Measurements from ENCODE around the gene CXCL13. TPM values are rescaled to one million over a fixed set of nuclear protein-coding genes. Genes with fewer than 3 reads are reported as not detected.

The CXCL13 gene
- total RNA-seq, 1 experiment from 2014 or later, result not detected

DNA sequence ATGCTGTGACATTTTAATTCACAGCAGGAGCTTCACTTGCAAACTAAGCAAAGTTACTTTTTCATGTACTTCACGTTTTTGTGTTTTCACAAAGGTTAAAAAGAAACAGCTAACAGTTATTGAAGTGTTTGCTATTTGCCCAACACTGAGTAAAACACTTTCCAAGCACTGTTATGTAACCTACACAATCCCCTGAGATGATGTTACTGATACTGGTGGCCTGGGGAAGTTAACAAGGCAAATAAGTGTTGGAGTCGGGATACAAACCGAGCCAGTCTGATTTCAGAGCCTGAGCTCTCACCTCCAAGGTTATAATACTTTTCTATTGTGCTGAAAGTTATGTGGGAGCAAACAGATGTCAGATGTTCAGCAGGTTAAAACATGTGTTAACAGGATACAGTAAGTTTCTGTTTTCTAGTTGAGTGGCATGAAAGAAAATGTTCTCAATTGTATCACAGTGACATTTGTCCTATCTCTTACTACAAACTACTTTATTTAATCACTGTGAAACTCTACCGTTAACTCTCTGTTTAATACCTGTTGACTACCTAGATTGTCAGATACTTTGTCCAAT, 3.9 kb upstream of the CXCL13 start:
- H3K27ac Mint-ChIP-seq (ENCODE audit: unreplicated experiment), result no peak overlapping the region

DNA sequence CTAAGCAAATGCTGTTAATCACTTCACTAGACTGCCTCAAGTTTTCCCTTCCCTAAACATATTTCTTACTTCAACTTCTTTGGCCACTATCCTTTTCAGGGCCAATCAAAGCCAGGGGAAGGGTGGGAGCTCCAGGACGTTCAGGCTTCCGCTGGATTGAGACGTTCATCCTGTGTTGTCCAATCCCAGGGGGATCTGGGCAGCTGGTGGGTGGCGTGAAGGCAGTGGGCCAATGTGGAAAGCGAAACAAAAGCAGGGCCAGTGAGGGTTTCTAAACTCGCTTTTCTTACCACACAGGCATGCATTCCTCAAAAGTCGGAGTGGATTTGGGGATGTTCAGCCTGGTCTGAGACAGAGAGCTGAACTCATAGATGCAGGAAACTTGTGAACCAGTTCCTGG, 7.6 kb downstream of the CXCL13 start:
- no TSS peak for BruUV-seq (replicated peaks)

More for the DNA sequence above, 3.9 kb upstream of the CXCL13 start:
- DNase-seq, result no peak
- no peaks in the 10 kb centered on the region for H3K27me3 Mint-ChIP-seq (ENCODE audit: unreplicated experiment)
- BruUV-seq (replicated peaks), result no TSS peak
- H3K4me1 Mint-ChIP-seq (ENCODE audit: low read depth, unreplicated experiment), result peaks cover 8% of the 10 kb centered on the region
- intact Hi-C loops (cut with micrococcal nuclease; ENCODE audit: unreplicated experiment), result loop anchor here (2.0 to 5.0 kb wide), 3 partner anchors 64 to 217 kb away; no protein-coding TSS in a partner anchor
- CTCF ChIA-PET, result interaction anchor here (0.8 to 1.8 kb wide), 4 partner anchors 14 to 169 kb away, joined by 3 to 17 read pairs (median 6); no protein-coding TSS in a partner anchor
- H3K4me3 Mint-ChIP-seq (ENCODE audit: low read depth, unreplicated experiment), result no peak overlapping the region
- TF ChIP-seq, protein P1, sequence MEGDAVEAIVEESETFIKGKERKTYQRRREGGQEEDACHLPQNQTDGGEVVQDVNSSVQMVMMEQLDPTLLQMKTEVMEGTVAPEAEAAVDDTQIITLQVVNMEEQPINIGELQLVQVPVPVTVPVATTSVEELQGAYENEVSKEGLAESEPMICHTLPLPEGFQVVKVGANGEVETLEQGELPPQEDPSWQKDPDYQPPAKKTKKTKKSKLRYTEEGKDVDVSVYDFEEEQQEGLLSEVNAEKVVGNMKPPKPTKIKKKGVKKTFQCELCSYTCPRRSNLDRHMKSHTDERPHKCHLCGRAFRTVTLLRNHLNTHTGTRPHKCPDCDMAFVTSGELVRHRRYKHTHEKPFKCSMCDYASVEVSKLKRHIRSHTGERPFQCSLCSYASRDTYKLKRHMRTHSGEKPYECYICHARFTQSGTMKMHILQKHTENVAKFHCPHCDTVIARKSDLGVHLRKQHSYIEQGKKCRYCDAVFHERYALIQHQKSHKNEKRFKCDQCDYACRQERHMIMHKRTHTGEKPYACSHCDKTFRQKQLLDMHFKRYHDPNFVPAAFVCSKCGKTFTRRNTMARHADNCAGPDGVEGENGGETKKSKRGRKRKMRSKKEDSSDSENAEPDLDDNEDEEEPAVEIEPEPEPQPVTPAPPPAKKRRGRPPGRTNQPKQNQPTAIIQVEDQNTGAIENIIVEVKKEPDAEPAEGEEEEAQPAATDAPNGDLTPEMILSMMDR (IDR thresholded peaks at IDR 0.05; ENCODE audit: unreplicated experiment), result no peak
- H3K9me3 Mint-ChIP-seq (ENCODE audit: low read depth, unreplicated experiment), result no peaks in the 10 kb centered on the region
- peaks cover 4% of the 10 kb centered on the region for H3K36me3 Mint-ChIP-seq (ENCODE audit: insufficient read depth, unreplicated experiment)

GRCh38 chr4:77615153-77615552, 9.5 kb downstream of the CXCL13 start:
- CTCF ChIA-PET, result no interaction called here
- H3K36me3 Mint-ChIP-seq (ENCODE audit: insufficient read depth, unreplicated experiment), result no peaks in the 10 kb centered on the region
- BruUV-seq (replicated peaks), result no TSS peak
- TF ChIP-seq, protein P1 (IDR thresholded peaks at IDR 0.05; ENCODE audit: unreplicated experiment), result no peak
- DNase-seq, result no peak
- no peaks in the 10 kb centered on the region for H3K9me3 Mint-ChIP-seq (ENCODE audit: low read depth, unreplicated experiment)
- H3K4me1 Mint-ChIP-seq (ENCODE audit: low read depth, unreplicated experiment), result peaks cover 19% of the 10 kb centered on the region
- no peaks in the 10 kb centered on the region for H3K27me3 Mint-ChIP-seq (ENCODE audit: unreplicated experiment)
- intact Hi-C loops (cut with micrococcal nuclease; ENCODE audit: unreplicated experiment), result loop anchor here (5.0 kb wide), 2 partner anchors 148 to 248 kb away; no protein-coding TSS in a partner anchor
- H3K27ac Mint-ChIP-seq (ENCODE audit: unreplicated experiment), result no peak overlapping the region
- H3K4me3 Mint-ChIP-seq (ENCODE audit: low read depth, unreplicated experiment), result no peak overlapping the region

More for the DNA sequence above, 7.6 kb downstream of the CXCL13 start:
- H3K27me3 Mint-ChIP-seq (ENCODE audit: unreplicated experiment), result no peaks in the 10 kb centered on the region
- H3K27ac Mint-ChIP-seq (ENCODE audit: unreplicated experiment), result no peak overlapping the region
- H3K9me3 Mint-ChIP-seq (ENCODE audit: low read depth, unreplicated experiment), result no peaks in the 10 kb centered on the region
- intact Hi-C loops (cut with micrococcal nuclease; ENCODE audit: unreplicated experiment), result no loop called here
- H3K4me1 Mint-ChIP-seq (ENCODE audit: low read depth, unreplicated experiment), result peaks cover 2% of the 10 kb centered on the region
- no peak overlapping the region for H3K4me3 Mint-ChIP-seq (ENCODE audit: low read depth, unreplicated experiment)
- TF ChIP-seq, protein P1 (IDR thresholded peaks at IDR 0.05; ENCODE audit: unreplicated experiment), result no peak
- DNase-seq, result no peak
- H3K36me3 Mint-ChIP-seq (ENCODE audit: insufficient read depth, unreplicated experiment), result no peaks in the 10 kb centered on the region
- CTCF ChIA-PET, result no interaction called here

DNA sequence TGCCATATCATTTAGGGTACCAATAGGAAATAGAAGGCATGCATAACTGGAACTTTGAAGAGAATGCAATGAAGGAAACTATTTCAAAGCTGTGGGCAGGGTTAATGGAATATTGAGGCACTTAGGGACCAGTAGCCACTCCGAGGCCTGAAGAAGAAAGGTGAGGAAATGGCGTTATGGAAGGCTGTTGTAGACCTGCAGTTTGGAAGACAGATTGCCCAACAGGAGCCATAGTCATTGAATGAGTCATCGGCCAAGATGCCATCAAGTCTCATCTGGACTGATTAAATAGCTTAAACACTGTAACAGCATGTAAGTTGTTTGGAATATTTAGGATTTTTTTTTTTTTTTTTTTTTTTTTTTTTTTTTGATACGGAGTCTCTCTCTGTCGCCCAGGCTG, 11.6 kb downstream of the CXCL13 start:
- Mint-ChIP-seq H3K27me3 (ENCODE audit: unreplicated experiment) (no peaks in the 10 kb centered on the region), H3K4me1 (ENCODE audit: low read depth, unreplicated experiment) (peaks cover 19% of the 10 kb centered on the region), H3K27ac (ENCODE audit: unreplicated experiment) (no peak overlapping the region), H3K4me3 (ENCODE audit: low read depth, unreplicated experiment) (no peak overlapping the region), H3K9me3 (ENCODE audit: low read depth, unreplicated experiment) (no peaks in the 10 kb centered on the region), H3K36me3 (ENCODE audit: insufficient read depth, unreplicated experiment) (no peaks in the 10 kb centered on the region)
- CTCF ChIA-PET, result interaction anchor here (0.7 kb wide), 1 partner anchor 225 kb away, joined by 8 read pairs; no protein-coding TSS in a partner anchor
- intact Hi-C loops (cut with micrococcal nuclease; ENCODE audit: unreplicated experiment), result loop anchor here (5.0 kb wide), 2 partner anchors 150 to 250 kb away; no protein-coding TSS in a partner anchor
- no peak for DNase-seq
- BruUV-seq (replicated peaks), result no TSS peak
- TF ChIP-seq, protein P1 (IDR thresholded peaks at IDR 0.05; ENCODE audit: unreplicated experiment), result no peak

All from Calu3 (cell line).